ENCODE results near the gene CORO6. TPM values are rescaled to one million over a fixed set of nuclear protein-coding genes. Genes with fewer than 3 reads are reported as not detected.

CORO6 gene
- total and polyA plus RNA-seq, 2 of the 4 experiments (the other 2 are of a cell fraction): 3.4 to 7.6 TPM

DNA sequence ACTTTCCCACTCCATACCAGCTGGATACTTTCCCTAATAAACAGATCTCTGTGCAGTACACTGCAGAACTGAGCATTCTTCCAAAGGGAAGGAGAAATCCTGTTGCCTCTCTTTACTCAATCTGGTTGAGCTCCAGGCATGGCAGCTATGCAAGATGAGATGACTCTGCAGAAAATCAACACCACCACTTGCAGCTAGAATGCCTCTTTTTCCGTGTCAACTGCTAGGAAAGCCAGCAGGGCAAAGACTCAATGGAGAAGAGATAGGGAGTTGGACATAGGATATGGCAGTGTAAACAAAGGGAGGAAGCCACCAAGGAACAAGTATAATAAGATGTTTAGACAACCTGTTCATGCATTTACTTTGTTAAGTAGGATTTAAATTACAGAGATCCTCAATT lies 40.4 kb upstream of the CORO6 start:
- CTCF ChIA-PET: interaction anchor here (0.5 to 1.3 kb wide), 3 partner anchors 8 to 267 kb away, joined by 3 to 5 read pairs (median 3); partner anchors contain the start of gene SSH2
- Histone ChIP-seq H3K9me3 (ENCODE audit: control insufficient read depth, insufficient read depth, low read length) (no peaks in the 10 kb centered on the region), H2AFZ (replicated peaks; ENCODE audit: low read length, poor library complexity) (no peak overlapping the region), H3K4me2 (ENCODE audit: low read depth, low read length) (no peak overlapping the region), H4K20me1 (ENCODE audit: insufficient read depth, low read length) (no peaks in the 10 kb centered on the region), H3K9ac (ENCODE audit: low read depth, low read length) (no peak overlapping the region), H2AK5ac (ENCODE audit: low read depth, low read length) (no peak overlapping the region), H4K8ac (ENCODE audit: low read depth in 2 of 2, low read length in 2 of 2) (peak overlapping the region in 1 of 2 experiments; percentile 29; a peak in 1 of 4 replicates), H3K14ac (replicated peaks; ENCODE audit: low read depth, low read length) (0 out of 2 replicates have a peak overlapping the region, but pooled peaks have one; percentile 16), H3K4me3 (ENCODE audit: insufficient read depth, low read depth, low read length) (no peak overlapping the region), H3K27me3 (ENCODE audit: control insufficient read depth, insufficient read depth, low read length) (no peaks in the 10 kb centered on the region), H3K79me1 (ENCODE audit: low read depth in 1 of 2, low read length in 2 of 2) (no peaks in the 10 kb centered on the region), H3K4me1 (ENCODE audit: control insufficient read depth, insufficient read depth, low read length) (peaks cover 3% of the 10 kb centered on the region; the same call in 1 of the 2 replicates), H3K9me1 (ENCODE audit: insufficient read depth, low read length) (peaks cover 5% of the 10 kb centered on the region; the same call in 1 of the 2 replicates), H3K56ac (ENCODE audit: extremely low read depth, insufficient read depth, low read length) (no peak overlapping the region), H3K4ac (ENCODE audit: low read depth, low read length) (no peak overlapping the region), H2BK120ac (ENCODE audit: low read depth, low read length) (no peak overlapping the region), H4K91ac (ENCODE audit: insufficient read depth, low read depth, low read length) (no peak overlapping the region), H3K27ac (ENCODE audit: insufficient read depth, low read length) (peak overlapping the region; percentile 25; the same call in 1 of the 2 replicates), H3K18ac (ENCODE audit: low read depth, low read length) (no peak overlapping the region), H4K5ac (ENCODE audit: low read depth, low read length) (no peak overlapping the region), H3K36me3 (ENCODE audit: control insufficient read depth, insufficient read depth, low read length) (peaks cover 20% of the 10 kb centered on the region), H3K23ac (ENCODE audit: low read depth, low read length) (no peak overlapping the region), H2BK5ac (ENCODE audit: low read depth, low read length, poor library complexity, severe bottlenecking) (no peak overlapping the region), H2BK15ac (ENCODE audit: low read depth, low read length) (no peak overlapping the region), H2AK9ac (replicated peaks; ENCODE audit: low read depth, low read length, poor library complexity) (no peak overlapping the region), H2BK20ac (ENCODE audit: low read depth, low read length) (no peak overlapping the region; the same call in 1 of the 2 replicates)
- ATAC-seq (ENCODE audit: low read depth) (peak; percentile 72), DNase-seq (peak; percentile 55)
- POLR2A ChIA-PET (ENCODE audit: unreplicated experiment): no interaction called here
- no TSS peak for BruUV-seq (replicated peaks)
- no CpG with 5 or more reads among the region's 1 CpG for WGBS, 2 experiments (ENCODE audit: extremely low coverage in 2 of 2, insufficient read length in 1 of 2)
- TF ChIP-seq, protein P1, sequence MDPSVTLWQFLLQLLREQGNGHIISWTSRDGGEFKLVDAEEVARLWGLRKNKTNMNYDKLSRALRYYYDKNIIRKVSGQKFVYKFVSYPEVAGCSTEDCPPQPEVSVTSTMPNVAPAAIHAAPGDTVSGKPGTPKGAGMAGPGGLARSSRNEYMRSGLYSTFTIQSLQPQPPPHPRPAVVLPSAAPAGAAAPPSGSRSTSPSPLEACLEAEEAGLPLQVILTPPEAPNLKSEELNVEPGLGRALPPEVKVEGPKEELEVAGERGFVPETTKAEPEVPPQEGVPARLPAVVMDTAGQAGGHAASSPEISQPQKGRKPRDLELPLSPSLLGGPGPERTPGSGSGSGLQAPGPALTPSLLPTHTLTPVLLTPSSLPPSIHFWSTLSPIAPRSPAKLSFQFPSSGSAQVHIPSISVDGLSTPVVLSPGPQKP (IDR thresholded peaks at IDR 0.05; ENCODE audit: borderline replicate concordance, low read depth, low read length): no peak
- no peak for TF ChIP-seq POLR2A (IDR thresholded peaks at IDR 0.05; ENCODE audit: low read depth, low read length)
- TF ChIP-seq BHLHE40 (IDR thresholded peaks at IDR 0.05; ENCODE audit: low read depth, low read length): no peak
- no peak for TF ChIP-seq RFX5 (IDR thresholded peaks at IDR 0.05; ENCODE audit: low read depth, low read length)
- TF ChIP-seq SMC3 (IDR thresholded peaks at IDR 0.05; ENCODE audit: low read depth, low read length): no peak
- no peak for TF ChIP-seq MAZ (IDR thresholded peaks at IDR 0.05; ENCODE audit: borderline replicate concordance, low read depth, low read length)
- peak; percentile 49 for TF ChIP-seq MAFK (IDR thresholded peaks at IDR 0.05; ENCODE audit: low read depth, low read length)
- TF ChIP-seq MXI1 (IDR thresholded peaks at IDR 0.05; ENCODE audit: borderline replicate concordance, low read depth, low read length): no peak
- TF ChIP-seq FOS (IDR thresholded peaks at IDR 0.05; ENCODE audit: low read depth, low read length): no peak
- TF ChIP-seq RAD21 (IDR thresholded peaks at IDR 0.05; ENCODE audit: low read length): no peak
- no peak for TF ChIP-seq RCOR1 (IDR thresholded peaks at IDR 0.05; ENCODE audit: insufficient replicate concordance, low read length)
- TF ChIP-seq, protein P2, sequence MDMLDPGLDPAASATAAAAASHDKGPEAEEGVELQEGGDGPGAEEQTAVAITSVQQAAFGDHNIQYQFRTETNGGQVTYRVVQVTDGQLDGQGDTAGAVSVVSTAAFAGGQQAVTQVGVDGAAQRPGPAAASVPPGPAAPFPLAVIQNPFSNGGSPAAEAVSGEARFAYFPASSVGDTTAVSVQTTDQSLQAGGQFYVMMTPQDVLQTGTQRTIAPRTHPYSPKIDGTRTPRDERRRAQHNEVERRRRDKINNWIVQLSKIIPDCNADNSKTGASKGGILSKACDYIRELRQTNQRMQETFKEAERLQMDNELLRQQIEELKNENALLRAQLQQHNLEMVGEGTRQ (IDR thresholded peaks at IDR 0.05; ENCODE audit: low read depth, low read length): no peak
- peak; percentile 84 for TF ChIP-seq NFE2L2 (IDR thresholded peaks at IDR 0.05; ENCODE audit: low read depth, low read length)
- no peak for TF ChIP-seq CEBPB (IDR thresholded peaks at IDR 0.05; ENCODE audit: low read depth, low read length)
- in situ Hi-C loops (cut with MboI; ENCODE audit: low sequenced_read_pairs) (no loop called here), dilution Hi-C loops (cut with HindIII; ENCODE audit: low sequenced_read_pairs, unreplicated experiment) (no loop called here), intact Hi-C loops (cut with micrococcal nuclease) (no loop called here)
